HFF-Myc (cell line): ENCODE data around the gene SLC38A9.
"Not testable (repeated sequence)": the region's sequence is repeated elsewhere in the genome, so short reads cannot be mapped to it uniquely, and the experiment has no call there.

ENCODE experiments used
- DNase-seq: peaks from one replicate; pipeline ENCODE4 v3.0.0-alpha.2; 2011; ENCODE audit warnings: low read depth; ENCODE audit errors: extremely low read depth
- H3K4me3 ChIP-seq: replicated peaks from 2 replicates; pipeline ENCODE4 v1.5.1; 2011; ENCODE audit warnings: low read depth, mild to moderate bottlenecking, control low read depth, low read length
- CTCF ChIP-seq: IDR thresholded peaks from 2 replicates; pipeline ENCODE4 v1.5.1; 2012; ENCODE audit warnings: mild to moderate bottlenecking, low read depth, low read length, control low read depth; ENCODE audit errors: missing control alignments

SLC38A9 gene

DNA sequence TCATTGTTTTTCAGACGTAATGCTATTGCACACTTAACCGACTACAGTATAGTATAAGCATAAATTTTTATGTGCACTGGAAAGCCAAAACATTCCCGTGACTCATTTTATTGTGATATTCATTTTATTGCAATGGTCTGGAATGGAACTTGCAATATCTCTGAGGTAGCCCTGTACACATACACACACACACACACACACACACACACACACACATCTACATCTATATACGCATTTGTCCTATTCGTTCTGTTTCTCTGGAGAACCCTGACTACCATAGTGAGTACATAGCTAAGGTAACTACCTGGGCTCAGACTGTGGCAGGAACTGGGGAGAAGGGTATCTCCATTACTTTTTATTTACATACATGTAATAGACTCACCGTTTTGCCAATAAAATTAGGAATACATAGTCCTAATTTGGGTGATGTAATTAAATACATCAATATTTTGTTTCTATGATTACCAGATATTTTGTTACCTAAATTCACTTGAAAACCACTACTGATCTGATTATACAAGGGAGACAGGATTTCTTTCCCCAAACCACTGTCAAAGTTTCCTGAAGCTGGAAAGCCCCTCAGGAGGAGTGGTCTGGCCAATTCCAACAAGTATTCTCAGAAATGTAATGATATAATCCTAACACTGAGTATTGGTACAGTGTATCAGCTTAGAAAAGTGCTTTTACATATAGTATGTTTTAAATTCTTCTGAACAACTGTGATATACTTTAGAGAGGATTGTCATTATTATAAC lies 103.4 kb downstream of the SLC38A9 start:
- no peak overlapping the region for H3K4me3 ChIP-seq
- no peak for TF ChIP-seq CTCF
- no peak for DNase-seq

DNA sequence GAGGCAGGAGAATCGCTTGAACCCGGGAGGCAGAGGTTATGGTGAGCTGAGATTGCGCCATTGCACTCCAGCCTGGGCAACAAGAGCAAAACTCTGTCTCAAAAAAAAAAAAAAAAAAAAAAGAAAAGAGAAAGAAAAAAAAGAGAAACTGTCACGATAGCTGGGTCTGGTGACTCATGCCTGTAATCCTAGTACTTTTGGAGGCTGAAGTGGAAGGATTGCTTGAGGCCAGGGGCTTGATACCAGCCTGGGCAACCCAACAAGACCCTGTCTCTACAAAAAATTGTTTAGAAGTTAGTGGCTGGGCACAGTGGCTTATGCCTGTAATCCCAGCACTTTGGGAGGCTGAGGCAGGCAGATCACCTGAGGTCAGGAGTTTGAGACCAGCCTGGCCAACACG lies 104.8 kb downstream of the SLC38A9 start:
- not testable (repeated sequence) for DNase-seq, H3K4me3 ChIP-seq

GRCh38 chr5:55604611-55605067 lies 107.5 kb downstream of the SLC38A9 start:
- DNase-seq = no peak

DNA sequence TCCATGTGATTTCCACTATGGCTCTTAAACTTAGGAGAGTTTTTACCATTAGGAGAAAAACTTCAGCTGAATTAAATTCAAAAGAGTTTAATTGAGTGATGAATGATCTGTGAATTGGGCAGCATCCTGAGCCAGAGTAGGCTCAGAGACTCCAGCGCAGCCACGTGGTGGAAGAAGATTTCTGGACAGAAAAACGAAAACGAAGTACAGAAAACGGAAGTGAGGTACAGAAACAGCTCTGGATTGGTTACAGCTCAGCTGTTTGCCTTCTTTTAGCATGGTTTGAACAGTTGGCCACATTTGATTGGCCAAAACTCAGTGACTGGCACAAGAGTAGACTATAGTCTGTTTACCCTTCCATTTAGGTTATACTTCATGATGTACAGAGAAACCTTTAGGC lies 108.2 kb downstream of the SLC38A9 start:
- no peak overlapping the region for H3K4me3 ChIP-seq
- TF ChIP-seq CTCF = peak; percentile 7
- DNase-seq = no peak

More at GRCh38 chr5:55604611-55605067, 107.5 kb downstream of the SLC38A9 start:
- no peak overlapping the region for H3K4me3 ChIP-seq
- TF ChIP-seq CTCF = no peak

GRCh38 chr5:55601628-55602027 lies 110.5 kb downstream of the SLC38A9 start:
- H3K4me3 ChIP-seq = no peak overlapping the region
- no peak for TF ChIP-seq CTCF
- no peak for DNase-seq

- peak overlapping the region; percentile 8; the same call in 1 of the 2 replicates for H3K4me3 ChIP-seq
- no peak for TF ChIP-seq CTCF
- peak; percentile 82 for DNase-seq
These were observed 110.9 kb downstream of the SLC38A9 start for GRCh38 chr5:55601204-55601618.

- peak; percentile 74 for DNase-seq
- TF ChIP-seq CTCF = no peak
- peak overlapping the region; percentile 8; the same call in 1 of the 2 replicates for H3K4me3 ChIP-seq
These were observed 111.5 kb downstream of the SLC38A9 start for GRCh38 chr5:55600497-55601203.
